ENCODE data around the gene DOK6.

DNA sequence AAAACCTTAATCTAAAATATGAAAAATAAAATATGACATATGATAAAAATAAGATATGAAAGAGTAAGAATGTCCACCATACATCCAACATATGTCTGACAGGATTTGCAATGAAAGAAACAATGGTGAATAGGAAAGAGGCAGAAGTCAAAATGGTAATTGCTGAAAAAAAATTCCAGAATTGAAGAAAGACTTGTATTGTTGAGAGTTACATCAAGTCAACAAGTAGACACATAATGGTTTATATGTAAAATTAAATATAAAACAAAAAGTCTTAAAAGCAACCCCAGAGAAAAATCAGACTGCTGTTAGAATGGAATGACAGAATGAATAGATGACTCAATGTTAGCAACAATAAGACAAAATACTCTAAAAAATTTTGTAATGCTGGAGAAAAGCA is 255.1 kb downstream of the DOK6 start:
- TF ChIP-seq POLR2A (IDR thresholded peaks at IDR 0.05; ENCODE audit: low read length), result no peak
- TF ChIP-seq GATA1 (IDR thresholded peaks at IDR 0.05; ENCODE audit: low read depth, low read length), result no peak

Measured in erythroblast (primary cell).